RCC 7860 (cell line): ENCODE measurements around the gene GOLGA8F.
"Not testable (repeated sequence)": the region's sequence is repeated elsewhere in the genome, so short reads cannot be mapped to it uniquely, and the experiment has no call there.

Experiments used
- DNase-seq: peaks from one replicate; pipeline ENCODE4 v3.0.0-alpha.2; 2015; ENCODE audit warnings: low spot score
- FAIRE-seq: peaks from 2 replicates; lab custom pipeline; 2012; peaks lifted over from hg19 to GRCh38; lab: Jason Lieb, UNC

The GOLGA8F gene, protein sequence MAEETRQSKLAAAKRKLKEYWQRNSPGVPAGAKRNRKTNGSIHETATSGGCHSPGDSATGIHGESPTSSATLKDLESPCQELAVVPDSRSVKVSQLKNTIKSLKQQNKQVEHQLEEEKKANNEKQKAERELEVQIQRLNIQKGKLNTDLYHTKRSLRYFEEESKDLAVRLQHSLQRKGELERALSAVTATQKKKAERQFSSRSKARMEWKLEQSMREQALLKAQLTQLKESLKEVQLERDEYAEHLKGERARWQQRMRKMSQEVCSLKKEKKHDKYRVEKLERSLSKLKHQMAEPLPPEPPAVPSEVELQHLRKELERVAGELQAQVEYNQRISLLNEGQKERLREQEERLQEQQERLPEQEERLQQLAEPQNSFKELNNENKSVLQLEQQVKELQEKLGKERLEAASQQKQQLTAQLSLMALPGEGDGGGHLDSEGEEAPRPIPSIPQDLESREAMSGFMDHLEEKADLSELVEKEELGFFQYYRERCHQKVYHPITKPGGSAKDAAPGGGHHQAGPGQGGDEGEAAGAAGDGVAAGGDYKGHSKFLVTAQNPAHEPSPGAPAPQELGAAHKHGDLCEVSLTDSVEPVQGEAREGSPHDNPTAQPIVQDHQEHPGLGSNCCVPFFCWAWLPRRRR

GRCh38 chr15:28378364-28378763 lies at the start of gene GOLGA8F:
Gene GOLGA8F, plus strand, starts transcription at chr15:28378664. Its CDS starts 98 bp downstream, at chr15:28378762.
- DNase-seq, FAIRE-seq: not testable (repeated sequence)

DNA sequence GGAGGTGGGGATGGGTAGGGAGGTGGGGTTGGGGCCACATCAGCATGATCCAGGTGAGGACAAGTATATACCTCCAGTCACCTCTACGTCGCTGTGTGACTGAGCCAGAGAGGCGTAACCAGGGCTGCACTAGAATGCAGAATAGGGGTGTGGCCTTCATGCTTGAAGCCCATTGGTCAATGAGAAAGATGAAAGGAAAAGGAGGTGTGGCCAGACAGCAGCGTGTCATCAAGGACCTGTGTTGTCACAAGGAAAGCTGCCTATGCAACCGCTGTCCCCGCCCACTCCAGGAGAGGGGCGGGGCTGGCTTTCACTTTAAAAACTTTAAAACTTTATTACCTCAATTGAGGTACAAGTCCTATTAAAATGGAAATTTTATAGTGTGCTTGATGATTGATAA lies 20.5 kb upstream of the GOLGA8F start, which contains the start of gene GOLGA6L24:
Gene GOLGA6L24 (minus strand): TSS at position 101 of the 400 bp plus-strand sequence. CDS start 61 bp downstream, at position 40.
- DNase-seq, FAIRE-seq: not testable (repeated sequence)

GRCh38 chr15:28365502-28365901 lies 13.0 kb upstream of the GOLGA8F start:
- DNase-seq, FAIRE-seq: not testable (repeated sequence)

DNA sequence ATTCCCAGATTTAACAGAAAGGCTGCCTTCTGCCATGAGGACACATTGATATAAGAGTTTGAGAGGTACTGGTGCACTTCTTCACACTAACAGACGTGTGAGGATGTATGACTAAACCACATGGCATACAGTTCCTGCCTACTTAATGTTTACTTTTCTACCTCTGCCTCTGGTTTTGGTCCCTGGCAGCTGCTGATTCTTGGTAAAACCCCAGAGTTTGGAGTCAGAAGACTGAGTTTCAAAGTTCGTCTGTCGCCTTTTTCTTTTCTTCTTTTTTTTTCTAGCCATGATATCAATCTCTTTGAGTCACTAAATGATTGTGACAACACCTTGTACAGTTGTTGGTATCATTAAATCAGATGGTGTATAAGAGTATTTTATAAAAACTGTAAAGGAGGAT lies 1.6 kb downstream of the GOLGA8F start:
- FAIRE-seq, DNase-seq: not testable (repeated sequence)

DNA sequence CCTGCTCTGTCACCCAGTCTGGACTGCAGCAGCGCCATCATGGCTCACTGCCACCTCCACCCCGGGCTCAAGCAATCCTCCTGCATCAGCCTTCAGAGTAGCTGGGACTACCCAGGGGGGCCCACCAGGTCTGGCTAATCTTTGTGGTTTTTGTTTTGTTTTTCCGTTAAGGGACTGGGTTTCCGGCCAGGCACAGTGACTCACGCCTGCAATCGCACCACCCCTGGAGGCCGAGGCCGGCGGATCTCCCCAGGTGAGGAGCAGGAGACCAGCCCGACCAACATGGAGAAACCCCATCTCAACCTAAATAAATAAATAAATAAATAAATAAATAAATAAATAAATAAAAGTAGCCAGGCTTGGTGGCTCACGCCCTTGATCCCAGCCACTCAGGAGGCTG lies 17.6 kb downstream of the GOLGA8F start:
- peak; percentile 12 for FAIRE-seq
- not testable (repeated sequence) for DNase-seq

- FAIRE-seq, DNase-seq: not testable (repeated sequence)
These were observed 24.4 kb downstream of the GOLGA8F start for GRCh38 chr15:28402774-28403435.

DNA sequence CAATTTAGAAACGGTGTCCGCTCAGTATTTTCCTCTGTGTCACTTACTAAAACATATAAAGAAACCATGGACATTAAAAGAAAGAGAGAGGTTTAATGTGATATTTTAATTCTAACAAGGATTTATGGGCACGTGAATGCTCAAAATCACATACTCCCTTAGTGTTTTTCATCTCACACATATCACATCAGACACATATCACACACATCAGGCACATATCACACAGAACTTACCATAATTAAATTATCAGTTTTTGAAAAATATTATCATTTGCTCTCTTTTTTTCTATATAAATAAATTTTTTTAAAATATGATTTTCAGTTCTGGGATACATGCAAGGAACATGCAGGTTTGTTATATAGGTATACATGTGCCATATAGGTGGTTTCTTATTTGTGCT lies 42.0 kb downstream of the GOLGA8F start:
- FAIRE-seq (peak; percentile 57), DNase-seq (peak; percentile 3)

DNA sequence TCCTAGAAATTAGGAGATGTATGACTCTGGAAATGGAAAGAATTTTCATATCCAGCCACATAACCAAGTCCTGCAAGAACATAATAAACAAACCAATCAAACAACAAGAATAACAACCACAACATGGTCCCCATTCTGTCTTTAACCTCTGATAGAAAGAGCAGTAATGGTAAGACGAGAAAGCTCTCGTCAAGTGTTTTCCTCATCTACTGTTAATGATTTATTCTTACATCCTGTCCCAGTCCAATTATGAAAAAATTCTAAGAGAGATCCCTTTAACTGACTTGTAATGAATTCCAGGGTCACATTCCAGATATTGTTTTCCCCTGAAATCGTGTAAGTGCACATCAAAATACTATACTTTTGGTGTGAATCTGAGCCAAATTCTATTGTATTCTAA lies 57.1 kb downstream of the GOLGA8F start:
- DNase-seq: not testable (repeated sequence)
- peak; percentile 60 for FAIRE-seq
